Fibroblast of mammary gland (primary cell): Measurements from ENCODE around the gene NTRK2.

ENCODE experiments used
- DNase-seq: peaks from one replicate; pipeline ENCODE4 v3.0.0-alpha.2; 2010; ENCODE audit warnings: low read depth
- H3K4me3 ChIP-seq: 2 replicates; pipeline ENCODE4 v1.5.1; 2011; ENCODE audit warnings: low read depth, mild to moderate bottlenecking, low read length, moderate library complexity; ENCODE audit not compliant: control insufficient read depth
- CTCF ChIP-seq: conservative IDR thresholded peaks from 2 replicates; pipeline ENCODE4 v1.5.1; 2011; ENCODE audit warnings: low read depth, low read length, inconsistent platforms; ENCODE audit not compliant: control insufficient read depth, insufficient read depth

The NTRK2 gene

GRCh38 chr9:84950879-84951811 is 281.6 kb downstream of the NTRK2 start:
- H3K4me3 ChIP-seq = no peak overlapping the region
- no peak for DNase-seq
- no peak for TF ChIP-seq CTCF

GRCh38 chr9:84953252-84953773 is 283.8 kb downstream of the NTRK2 start:
- H3K4me3 ChIP-seq = no peak overlapping the region
- TF ChIP-seq CTCF = no peak
- no peak for DNase-seq

- H3K4me3 ChIP-seq = no peak overlapping the region
- peak; percentile 34 for DNase-seq
- TF ChIP-seq CTCF = peak; percentile 66
These were observed 284.5 kb downstream of the NTRK2 start for GRCh38 chr9:84953797-84954705.

- DNase-seq = no peak
- no peak overlapping the region for H3K4me3 ChIP-seq
- TF ChIP-seq CTCF = no peak
These were observed 285.6 kb downstream of the NTRK2 start for GRCh38 chr9:84955155-84955554.

GRCh38 chr9:84955971-84956370 is 286.4 kb downstream of the NTRK2 start:
- TF ChIP-seq CTCF = no peak
- no peak overlapping the region for H3K4me3 ChIP-seq
- DNase-seq = no peak

GRCh38 chr9:84959339-84959738 is 289.8 kb downstream of the NTRK2 start:
- no peak for DNase-seq
- TF ChIP-seq CTCF = no peak
- no peak overlapping the region for H3K4me3 ChIP-seq
